Stimulated activated CD8-positive, alpha-beta memory T cell treated with anti-CD3 and anti-CD28 coated beads, Interleukin-2, amount 100 ng/mL, for 1 hour (primary cell): ENCODE measurements around the gene CAMK2B.
"Not testable (repeated sequence)": the region's sequence is repeated elsewhere in the genome, so short reads cannot be mapped to it uniquely, and the experiment has no call there.

ENCODE experiments used
- DNase-seq, 2 donors: peaks; one replicate each; pipeline ENCODE4 v3.0.0-alpha.2; 2020; ENCODE audit warnings: low read depth in 2 of 2

CAMK2B gene

DNA sequence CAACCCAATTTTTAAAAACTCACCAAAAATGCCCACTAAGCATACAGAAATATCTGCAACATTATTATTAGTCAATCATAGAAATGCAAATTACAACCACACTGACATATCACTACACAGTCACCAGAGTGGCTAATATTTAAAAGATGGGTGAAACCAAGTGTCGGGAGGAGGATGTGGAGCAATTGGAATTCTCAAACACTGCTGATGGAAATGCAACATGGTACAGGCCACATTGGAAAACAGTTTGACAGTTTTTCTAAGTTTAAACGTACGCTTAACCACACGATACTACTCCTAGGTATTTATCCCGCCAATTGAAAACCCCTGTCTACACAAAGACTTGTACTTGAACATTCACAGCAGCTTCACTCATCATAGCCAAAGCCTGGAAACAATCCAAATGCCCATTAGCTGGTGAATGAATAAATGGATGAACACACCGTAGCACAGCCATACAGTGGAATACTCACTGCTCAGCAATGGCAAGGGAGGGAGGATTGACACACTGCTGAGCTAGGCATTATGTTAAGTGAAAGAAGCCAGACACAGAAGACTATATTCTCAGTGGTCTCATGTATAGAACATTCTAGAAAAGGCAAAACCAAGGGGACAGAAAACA lies 152.5 kb downstream of the CAMK2B start:
- no peak for DNase-seq

DNA sequence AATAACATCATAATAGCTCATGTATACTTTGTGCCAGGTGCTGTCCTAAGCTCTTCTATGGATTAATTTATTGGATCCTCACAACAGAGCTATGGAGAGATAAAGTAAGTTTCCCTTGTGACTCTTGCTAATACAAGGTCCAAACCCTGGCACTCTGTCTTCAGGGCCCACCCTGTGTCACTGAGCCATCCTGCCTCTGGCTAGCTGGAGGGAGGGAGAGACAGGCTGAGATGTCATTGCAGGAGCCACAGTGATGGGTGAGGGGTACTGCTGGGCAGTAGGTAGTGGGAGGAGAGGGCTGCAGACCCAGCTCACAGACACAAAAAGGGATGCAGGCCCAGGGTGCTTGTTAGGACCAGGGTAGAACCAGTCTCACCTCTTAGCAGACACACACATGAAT lies 153.0 kb downstream of the CAMK2B start:
- no peak for DNase-seq

GRCh38 chr7:44171901-44172300 lies 153.5 kb downstream of the CAMK2B start:
- DNase-seq, result not testable (repeated sequence)

- DNase-seq, result no peak
Observed at GRCh38 chr7:44167920-44168319, 157.5 kb downstream of the CAMK2B start.
